HL-60 (cell line): ENCODE measurements around the gene EXOC4.

ENCODE experiments used
- DNase-seq, 2 experiments: peaks; one replicate each; pipeline ENCODE4 v3.0.0-alpha.2; 2010 to 2020; ENCODE audit warnings: low read depth in 1 of 2, low spot score in 1 of 2
- H3K27ac ChIP-seq: fragments of 250-450 bp; sonication (Bioruptor Pico); replicated peaks from 2 replicates; pipeline ENCODE4 v1.5.1; 2020; ENCODE audit warnings: mild to moderate bottlenecking, moderate library complexity
- H3K27me3 ChIP-seq: fragments of 250-450 bp; sonication (Bioruptor Pico); 2 replicates; pipeline ENCODE4 v1.5.1; 2021; ENCODE audit warnings: mild to moderate bottlenecking, moderate library complexity; ENCODE audit not compliant: insufficient read depth, poor library complexity, severe bottlenecking
- H3K4me3 ChIP-seq: replicated peaks from 2 replicates; pipeline ENCODE4 v1.5.1; 2011; ENCODE audit warnings: mild to moderate bottlenecking, control low read depth, low read length; ENCODE audit not compliant: insufficient read depth
- CTCF ChIP-seq: IDR thresholded peaks from one replicate; pipeline ENCODE4 v1.5.1; 2011; ENCODE audit warnings: low read length, control low read depth, inconsistent platforms; ENCODE audit not compliant: insufficient read depth
- GABPA ChIP-seq: IDR thresholded peaks from 2 replicates; pipeline ENCODE4 v1.6.1; 2012; ENCODE audit warnings: low read depth
- POLR2AphosphoS5 ChIP-seq: IDR thresholded peaks from 2 replicates; pipeline ENCODE4 v1.6.1; 2012; ENCODE audit warnings: low read depth
- REST ChIP-seq: IDR thresholded peaks from 2 replicates; pipeline ENCODE4 v1.6.1; 2012; ENCODE audit warnings: low read depth; ENCODE audit not compliant: insufficient replicate concordance
- SPI1 ChIP-seq: IDR thresholded peaks from 2 replicates; pipeline ENCODE4 v1.6.1; 2012; ENCODE audit warnings: low read depth, mild to moderate bottlenecking, borderline replicate concordance

Gene EXOC4

GRCh38 chr7:133857376-133858119 is 604.7 kb downstream of the EXOC4 start:
- TF ChIP-seq POLR2AphosphoS5: no peak
- no peak for TF ChIP-seq CTCF
- TF ChIP-seq GABPA: no peak
- no peak for TF ChIP-seq SPI1
- no peak for TF ChIP-seq REST
- no peak for DNase-seq
- no peak overlapping the region for H3K27ac ChIP-seq
- no peak overlapping the region for H3K4me3 ChIP-seq
- H3K27me3 ChIP-seq: no peaks in the 10 kb centered on the region

GRCh38 chr7:133858311-133858710 is 605.4 kb downstream of the EXOC4 start:
- DNase-seq: no peak
- Histone ChIP-seq H3K4me3 (no peak overlapping the region), H3K27ac (no peak overlapping the region), H3K27me3 (no peaks in the 10 kb centered on the region)
- no peak for TF ChIP-seq CTCF
- TF ChIP-seq POLR2AphosphoS5: no peak
- TF ChIP-seq REST: no peak
- TF ChIP-seq SPI1: no peak
- no peak for TF ChIP-seq GABPA

GRCh38 chr7:133859231-133859630 is 606.4 kb downstream of the EXOC4 start:
- Histone ChIP-seq H3K27ac (no peak overlapping the region), H3K4me3 (no peak overlapping the region), H3K27me3 (no peaks in the 10 kb centered on the region)
- no peak for DNase-seq
- no peak for TF ChIP-seq POLR2AphosphoS5
- no peak for TF ChIP-seq CTCF
- TF ChIP-seq GABPA: no peak
- TF ChIP-seq SPI1: no peak
- no peak for TF ChIP-seq REST
